Lower lobe of right lung (tissue), 2 donors: ENCODE data around the gene YAP1. TPM values are rescaled to one million over a fixed set of nuclear protein-coding genes. Genes with fewer than 3 reads are reported as not detected.

Experiments
- ATAC-seq, 2 donors: fragments of 200-7000 bp; cut with Tn5 transposase; one replicate each; pipeline ENCODE4 v1.9.1; 2020 to 2022; ENCODE audit warnings: mild to moderate bottlenecking in 2 of 2, moderate library complexity in 2 of 2
- DNase-seq: peaks from one replicate; pipeline ENCODE4 v3.0.0-alpha.2; 2020
- H3K27ac ChIP-seq: fragments of 200-600 bp; one replicate; pipeline ENCODE4 v1.8.0; 2022
- H3K27me3 ChIP-seq: fragments of 200-600 bp; one replicate; pipeline ENCODE4 v1.8.0; 2022; ENCODE audit warnings: low read depth
- H3K36me3 ChIP-seq: fragments of 200-600 bp; one replicate; pipeline ENCODE4 v1.8.0; 2022; ENCODE audit warnings: mild to moderate bottlenecking
- H3K4me1 ChIP-seq: fragments of 200-600 bp; one replicate; pipeline ENCODE4 v1.8.0; 2022
- H3K4me3 ChIP-seq: fragments of 200-600 bp; one replicate; pipeline ENCODE4 v1.8.0; 2022; ENCODE audit warnings: mild to moderate bottlenecking
- H3K9me3 ChIP-seq: fragments of 200-600 bp; one replicate; pipeline ENCODE4 v1.8.0; 2022
- CTCF ChIP-seq: fragments of 200-600 bp; IDR thresholded peaks from one replicate; pipeline ENCODE4 v1.8.0; 2022; ENCODE audit warnings: antibody characterized with exemption, mild to moderate bottlenecking
- intact Hi-C: fragments of 100-400 bp; cut with DNase I; formaldehyde crosslinking; loops from one replicate; pipeline ENCODE4 v1.11.0; 2022
- total RNA-seq: library from RNA; stranded (reverse); fragmentation: NEBNext Ultra II Directional; extraction: Animal tissue kit (Norgen Biotek cat#: 25700); gene quantifications from one replicate; pipeline ENCODE4 v1.2.1, GENCODE V29; 2021
- donor health status: DM: no; HTN: yes; CAD: no; lungs with severe emphysema.

Gene YAP1
- total RNA-seq, 1 donor from 2014 or later: 105 TPM

- no peak for TF ChIP-seq CTCF
- ATAC-seq (no peak), DNase-seq (no peak)
- H3K4me1 ChIP-seq: peaks cover 59% of the 10 kb centered on the region
- no peaks in the 10 kb centered on the region for H3K9me3 ChIP-seq
- no peak overlapping the region for H3K4me3 ChIP-seq
- no peak overlapping the region for H3K27ac ChIP-seq
- no peaks in the 10 kb centered on the region for H3K36me3 ChIP-seq
- no peaks in the 10 kb centered on the region for H3K27me3 ChIP-seq
- intact Hi-C loops: no loop called here
Observed at GRCh38 chr11:102143867-102144266, 33.6 kb downstream of the YAP1 start.

- ATAC-seq (peak in 1 of 2 donors; percentile 77), DNase-seq (no peak)
- H3K9me3 ChIP-seq: no peaks in the 10 kb centered on the region
- no peak for TF ChIP-seq CTCF
- intact Hi-C loops: no loop called here
- H3K27ac ChIP-seq: no peak overlapping the region
- no peaks in the 10 kb centered on the region for H3K36me3 ChIP-seq
- H3K4me1 ChIP-seq: peaks cover 55% of the 10 kb centered on the region
- H3K4me3 ChIP-seq: no peak overlapping the region
- H3K27me3 ChIP-seq: no peaks in the 10 kb centered on the region
Observed at GRCh38 chr11:102144357-102145355, 34.4 kb downstream of the YAP1 start.

GRCh38 chr11:102147015-102147414 lies 36.8 kb downstream of the YAP1 start:
- intact Hi-C loops: no loop called here
- Histone ChIP-seq H3K9me3 (no peaks in the 10 kb centered on the region), H3K4me1 (peaks cover 50% of the 10 kb centered on the region), H3K27me3 (no peaks in the 10 kb centered on the region), H3K36me3 (no peaks in the 10 kb centered on the region), H3K27ac (no peak overlapping the region), H3K4me3 (no peak overlapping the region)
- ATAC-seq: no peak
- no peak for DNase-seq
- no peak for TF ChIP-seq CTCF

DNA sequence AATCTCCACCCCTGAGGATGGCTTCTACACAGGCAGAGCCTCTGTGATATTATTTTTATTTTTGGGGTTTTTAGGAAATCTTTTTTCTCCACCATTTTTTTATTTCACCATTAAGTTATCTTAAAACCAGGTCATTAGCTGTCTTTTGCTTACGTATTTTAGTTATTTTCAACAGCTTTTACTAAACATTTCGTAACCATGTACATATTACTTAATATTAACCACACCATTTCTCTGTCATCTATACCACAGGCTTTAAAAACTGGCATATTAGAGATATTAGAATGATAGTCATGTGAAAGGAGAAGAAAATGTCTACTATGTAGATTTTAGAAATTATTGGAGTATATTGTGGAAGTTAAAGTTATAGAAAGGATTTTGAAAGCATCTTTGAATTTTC lies 37.4 kb downstream of the YAP1 start:
- Histone ChIP-seq H3K36me3 (no peaks in the 10 kb centered on the region), H3K4me3 (no peak overlapping the region), H3K9me3 (no peaks in the 10 kb centered on the region), H3K27ac (no peak overlapping the region), H3K27me3 (no peaks in the 10 kb centered on the region), H3K4me1 (peaks cover 50% of the 10 kb centered on the region)
- intact Hi-C loops: no loop called here
- no peak for TF ChIP-seq CTCF
- DNase-seq: no peak
- no peak for ATAC-seq

GRCh38 chr11:102148059-102148458 lies 37.8 kb downstream of the YAP1 start:
- H3K9me3 ChIP-seq: no peaks in the 10 kb centered on the region
- TF ChIP-seq CTCF: no peak
- DNase-seq (no peak), ATAC-seq (no peak)
- intact Hi-C loops: no loop called here
- no peaks in the 10 kb centered on the region for H3K36me3 ChIP-seq
- H3K27ac ChIP-seq: no peak overlapping the region
- H3K27me3 ChIP-seq: no peaks in the 10 kb centered on the region
- H3K4me3 ChIP-seq: no peak overlapping the region
- peaks cover 48% of the 10 kb centered on the region for H3K4me1 ChIP-seq
